Activated gamma-delta T cell treated with anti-CD3 and anti-CD28 coated beads, Interleukin-2, amount 50 U/mL, for 16 hours (primary cell): ENCODE results near the gene RNF10.
"Not testable (repeated sequence)": the region's sequence is repeated elsewhere in the genome, so short reads cannot be mapped to it uniquely, and the experiment has no call there.

Source experiments
- DNase-seq: peaks from one replicate; pipeline ENCODE4 v3.0.0-alpha.2; 2020; ENCODE audit warnings: low read depth

Gene RNF10

DNA sequence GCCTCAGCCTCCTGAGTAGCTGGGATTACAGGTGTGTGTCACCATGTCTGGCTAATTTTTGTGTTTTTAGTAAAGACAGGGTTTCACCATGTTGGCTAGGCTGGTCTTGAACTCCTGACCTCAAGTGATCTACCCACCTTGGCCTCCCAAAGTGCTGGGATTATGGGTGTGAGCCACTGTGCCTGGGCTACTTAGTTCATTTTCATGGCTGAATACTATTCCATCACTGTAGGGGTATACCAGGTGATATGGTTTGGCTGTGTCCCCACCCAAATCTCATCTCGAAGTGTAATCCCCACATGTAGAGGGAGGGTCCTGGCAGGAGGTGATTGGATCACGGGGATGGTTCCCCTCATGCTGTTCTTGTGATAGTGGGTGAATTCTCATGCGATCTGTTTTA lies 83.0 kb downstream of the RNF10 start:
- DNase-seq, result not testable (repeated sequence)

DNA sequence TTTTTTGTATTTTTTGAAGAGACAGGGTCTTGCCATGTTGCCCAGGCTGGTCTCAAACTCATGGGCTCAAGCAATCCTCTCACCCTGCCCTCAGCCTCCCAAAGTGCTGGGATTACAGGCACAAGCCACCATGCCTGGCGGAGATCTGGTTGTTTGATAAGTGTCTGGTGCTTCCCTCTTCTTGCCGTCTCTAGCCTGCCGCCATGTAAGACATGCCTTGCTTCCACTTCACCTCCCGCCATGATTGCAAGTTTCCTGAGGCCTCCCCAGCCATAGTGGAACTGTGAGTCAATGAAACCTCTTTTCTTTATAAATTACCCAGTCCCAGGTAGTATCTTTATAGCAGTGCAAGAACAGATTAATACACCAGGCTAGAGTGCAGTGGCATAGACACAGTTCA lies 83.6 kb downstream of the RNF10 start:
- not testable (repeated sequence) for DNase-seq

DNA sequence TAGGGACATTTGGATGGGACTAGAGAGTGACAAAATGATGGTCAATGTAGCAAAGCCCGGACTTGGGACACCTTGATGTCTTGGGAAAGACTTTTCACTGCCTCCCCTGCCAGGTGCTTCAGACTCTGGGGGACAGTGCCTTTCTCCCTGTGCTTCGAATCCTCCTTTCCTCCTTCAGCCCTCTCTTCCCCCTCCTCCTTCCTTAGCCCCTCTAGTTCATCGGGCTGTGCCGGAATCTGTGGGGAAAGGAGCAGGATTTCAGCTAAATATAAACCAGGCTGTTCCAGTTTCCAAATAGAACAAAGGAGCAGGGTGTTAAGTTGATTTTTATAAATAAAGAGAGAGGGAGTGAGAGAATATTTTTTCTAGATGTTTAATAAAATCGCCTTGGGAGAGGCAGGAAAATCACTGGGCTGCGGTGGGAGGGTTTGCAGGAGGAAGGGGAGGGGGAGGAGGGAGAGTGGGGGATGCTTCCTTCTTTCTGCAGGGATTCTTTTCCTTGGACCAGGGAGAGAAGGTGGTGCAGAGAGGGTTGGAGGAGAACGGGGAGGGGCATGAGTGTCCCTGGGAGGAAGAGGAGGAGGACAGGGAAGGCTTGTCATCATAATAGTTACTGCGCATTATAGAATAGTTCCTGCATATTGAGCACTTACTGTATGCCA lies 84.9 kb downstream of the RNF10 start:
- no peak for DNase-seq

DNA sequence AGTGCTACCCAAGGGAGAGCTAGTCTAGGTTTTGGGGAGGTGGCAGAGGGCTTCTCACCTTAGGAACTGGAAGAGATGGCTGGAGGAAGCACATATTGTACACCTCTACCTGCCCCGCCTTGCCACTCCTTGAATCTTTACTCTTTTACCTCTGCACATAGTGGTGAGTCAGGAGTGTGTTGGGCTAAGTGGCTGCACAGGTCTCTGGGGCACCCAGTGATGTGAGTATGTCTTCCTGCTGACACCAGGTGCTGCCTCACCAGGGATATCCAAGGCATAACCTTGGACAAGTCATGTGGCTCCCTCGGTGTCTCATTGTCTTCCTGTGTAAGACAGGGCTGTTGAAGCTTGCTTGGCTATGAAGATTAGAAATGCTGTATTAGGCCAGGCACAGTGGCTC lies 86.5 kb downstream of the RNF10 start:
- no peak for DNase-seq

DNA sequence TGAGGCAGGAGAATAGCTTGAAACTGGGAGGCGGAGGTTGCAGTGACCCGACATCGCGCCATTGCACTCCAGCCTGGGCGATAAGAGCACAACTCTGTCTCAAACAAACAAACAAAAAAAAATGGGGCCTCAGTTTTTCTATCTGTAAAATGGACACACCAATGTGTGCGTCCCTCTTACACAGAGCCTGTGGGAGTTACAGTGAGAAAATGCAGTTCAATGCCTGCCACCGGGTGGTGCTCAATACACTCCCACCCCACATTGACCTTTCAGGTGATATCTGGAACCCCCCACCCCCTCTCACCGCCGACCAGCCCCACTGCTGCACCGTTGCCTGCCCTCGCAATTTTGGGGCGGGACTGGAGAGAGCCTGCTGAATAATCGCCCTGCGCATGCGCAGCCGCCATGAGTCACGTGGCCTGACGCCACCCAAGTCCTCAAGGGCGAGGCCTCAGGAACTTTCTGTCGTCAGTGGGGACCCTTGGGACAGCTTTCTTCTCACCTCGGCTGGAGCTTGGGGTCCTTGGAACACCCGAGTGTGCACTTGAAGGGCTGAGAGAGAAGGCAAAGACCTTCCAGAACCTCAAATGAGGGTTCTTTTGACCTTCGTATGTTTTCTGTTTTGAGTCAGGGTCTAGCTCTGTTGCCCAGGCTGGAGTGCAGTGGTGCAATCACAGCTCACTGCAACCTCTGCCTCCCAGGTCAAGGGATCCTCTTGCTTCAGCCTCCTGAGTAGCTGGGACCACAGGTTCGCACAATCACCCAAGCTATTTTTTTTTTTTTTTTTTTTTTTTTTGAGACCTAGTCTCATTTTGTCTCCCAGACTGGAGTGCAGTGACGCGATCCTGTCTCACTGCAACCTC lies 91.6 kb downstream of the RNF10 start:
- DNase-seq, result no peak
